HG02623 (cell line): Measurements from ENCODE around the gene TSPYL6.
A peak's percentile ranks its signal among the peaks of the same experiment; 100 is the strongest.
"Not testable (repeated sequence)": the region's sequence is repeated elsewhere in the genome, so short reads cannot be mapped to it uniquely, and the experiment has no call there.

Experiments
- ATAC-seq: cut with Tn5 transposase; IDR thresholded peaks from one replicate; pipeline ENCODE4 v1.9.1; 2021; ENCODE audit warnings: moderate library complexity; ENCODE audit not compliant: unreplicated experiment

The TSPYL6 gene

DNA sequence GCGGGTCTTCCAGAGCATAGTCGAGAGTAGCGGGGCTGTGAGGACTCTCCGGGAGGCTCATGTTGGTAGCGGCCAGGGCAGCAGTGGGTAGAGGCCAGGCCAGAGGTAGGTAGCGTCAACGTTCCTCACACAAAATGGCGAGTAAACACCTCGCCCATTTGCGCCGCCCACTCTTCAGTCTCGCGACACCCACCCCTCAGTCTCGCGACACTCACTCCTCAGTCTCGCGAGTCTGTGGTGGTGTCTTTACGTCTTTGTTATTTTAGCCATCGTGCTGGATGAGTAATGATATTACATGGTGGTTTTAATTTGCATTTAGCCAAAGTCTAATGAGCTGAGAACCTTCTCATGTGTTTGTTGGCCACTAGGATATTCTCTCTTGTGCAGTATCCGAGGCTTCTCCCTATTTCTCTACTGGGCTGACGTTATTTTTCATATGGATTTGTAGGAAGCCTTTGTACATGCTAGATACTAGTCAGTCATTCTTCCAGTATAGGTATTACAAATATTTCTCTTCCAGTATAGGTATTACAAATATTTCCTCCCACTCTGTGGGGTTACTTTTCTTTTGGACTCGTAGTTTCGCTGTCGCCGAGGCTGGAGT is at the start of gene TSPYL6:
Gene TSPYL6 (minus strand): TSS at position 139 of the 604 bp plus-strand sequence. CDS start 78 bp downstream, at position 61.
- ATAC-seq: no peak

DNA sequence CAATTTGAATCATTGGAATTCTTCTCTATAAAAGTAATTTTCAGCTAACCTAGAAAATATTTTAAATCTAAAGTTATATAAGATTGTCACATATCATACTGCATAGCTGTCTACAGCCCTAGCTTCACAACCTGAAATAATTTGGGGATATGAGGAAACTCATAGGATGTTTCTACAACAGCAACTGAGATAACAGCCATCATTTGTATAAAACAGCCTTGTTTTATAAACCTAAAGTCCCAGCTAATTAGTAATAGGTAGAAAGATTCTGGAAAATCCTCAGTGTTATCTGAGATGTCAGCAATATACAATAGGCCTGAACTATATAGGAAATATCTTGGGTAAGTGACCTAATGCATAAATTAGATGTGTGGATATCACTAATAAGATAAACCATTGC is 47.6 kb upstream of the TSPYL6 start:
- ATAC-seq: no peak

DNA sequence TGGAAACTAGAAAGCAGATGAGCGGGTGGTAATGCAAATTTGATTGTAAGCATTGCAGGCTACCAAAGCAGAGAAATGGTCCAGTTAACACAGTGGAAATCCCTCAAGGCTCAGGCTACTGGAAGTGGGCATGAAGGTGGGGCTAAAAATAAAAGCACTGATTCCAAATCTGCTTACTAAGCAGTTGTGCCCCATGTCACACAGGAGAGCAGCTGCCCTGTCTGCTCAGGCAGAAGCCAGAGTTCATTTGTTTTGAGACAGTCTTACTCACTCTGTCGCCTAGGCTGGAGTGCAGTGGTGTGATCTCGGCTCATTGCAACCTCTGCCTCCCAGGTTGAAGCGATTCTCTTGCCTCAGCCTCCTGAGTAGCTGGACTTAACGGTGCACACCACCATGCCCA is 42.5 kb upstream of the TSPYL6 start:
- no peak for ATAC-seq

DNA sequence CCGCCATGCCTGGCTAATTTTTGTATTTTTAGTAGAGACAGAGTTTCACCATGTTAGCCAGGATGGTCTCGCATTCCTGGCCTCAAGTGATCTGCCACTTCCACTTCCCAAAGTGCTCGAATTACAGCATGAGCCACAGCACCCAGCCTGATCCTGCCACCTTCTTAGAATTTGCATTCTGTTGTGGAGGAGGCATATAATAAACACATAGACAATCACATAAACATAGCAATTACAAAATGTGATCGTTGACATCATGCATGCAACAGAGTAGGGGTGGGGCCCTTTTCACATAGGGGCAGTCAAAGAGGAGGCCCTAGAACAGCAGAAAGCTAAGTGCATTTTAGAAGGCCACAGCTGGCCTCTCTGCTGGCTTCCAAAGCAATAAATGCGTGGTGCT is 39.9 kb upstream of the TSPYL6 start:
- no peak for ATAC-seq

DNA sequence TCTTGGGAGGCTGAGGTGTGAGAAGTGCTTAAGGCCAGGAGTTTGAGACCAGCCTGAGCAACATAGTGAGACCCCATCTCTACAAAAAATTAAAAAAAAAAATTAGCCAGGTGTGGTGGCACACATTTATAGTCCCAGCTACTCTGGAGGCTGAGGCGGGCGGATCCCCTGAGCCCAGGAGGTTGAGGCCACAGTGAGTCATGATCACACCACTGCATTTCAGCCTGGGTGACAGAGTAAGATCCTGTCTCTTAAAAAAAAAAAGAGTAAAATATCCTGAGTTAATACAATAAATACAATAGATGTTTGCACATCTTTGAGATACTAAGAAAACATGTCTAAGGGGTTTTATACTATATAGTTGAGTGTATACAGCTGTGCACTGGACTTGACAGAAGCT is 38.6 kb upstream of the TSPYL6 start:
- not testable (repeated sequence) for ATAC-seq

DNA sequence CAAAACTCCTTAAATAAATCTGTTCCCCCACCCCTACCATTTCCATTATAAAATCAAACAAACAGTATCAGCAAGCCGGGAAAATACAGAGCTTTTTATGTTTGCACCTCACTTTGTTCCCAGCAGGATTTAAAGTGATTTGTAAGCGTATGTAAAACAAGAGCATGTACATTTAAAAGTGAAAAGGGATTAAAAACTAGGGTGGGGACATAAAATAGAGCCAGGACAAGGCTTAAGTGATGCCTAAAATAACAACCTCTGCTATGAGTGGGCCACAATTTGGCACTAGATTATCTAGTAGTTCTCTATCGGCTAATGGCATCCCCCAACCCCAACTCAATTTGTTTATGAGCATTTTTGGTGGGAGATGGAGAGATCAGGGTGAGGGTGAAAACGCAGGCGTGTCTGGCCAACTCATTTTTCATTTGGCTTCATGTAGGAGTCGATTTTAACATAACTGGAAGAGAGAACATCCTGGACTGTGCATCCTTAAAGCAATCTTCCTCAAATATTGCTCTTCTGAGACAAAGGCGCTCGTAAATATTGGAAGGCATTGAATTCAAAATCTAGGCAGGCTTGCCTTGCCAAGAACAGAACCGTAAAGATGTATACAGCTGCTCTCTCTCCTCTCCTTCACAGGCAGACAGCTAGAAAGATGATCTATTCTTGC is 34.5 kb upstream of the TSPYL6 start:
- ATAC-seq: no peak

- no peak for ATAC-seq
Observed at GRCh38 chr2:54289917-54290316, 33.9 kb upstream of the TSPYL6 start.

DNA sequence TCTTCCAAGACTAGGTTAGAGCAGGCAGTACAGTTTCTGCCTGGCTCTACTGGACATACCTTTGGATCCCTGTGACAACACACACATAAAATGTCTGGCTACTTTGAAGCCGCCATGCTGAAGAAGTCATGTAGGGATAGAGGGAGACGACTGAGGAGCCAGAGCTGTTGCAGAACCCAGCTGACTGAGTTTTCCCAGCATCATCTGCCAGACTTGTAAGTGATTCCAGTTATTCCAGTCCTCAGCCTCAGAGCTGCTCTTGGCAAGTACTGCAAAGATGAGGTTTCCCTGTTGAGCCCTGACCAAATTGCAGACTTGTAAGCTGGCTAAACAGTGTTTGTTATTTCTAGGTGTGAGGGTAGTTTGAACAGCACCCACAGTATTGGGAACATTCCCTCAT is 31.5 kb upstream of the TSPYL6 start:
- ATAC-seq: no peak

- no peak for ATAC-seq
Observed at GRCh38 chr2:54285451-54285850, 29.4 kb upstream of the TSPYL6 start.

DNA sequence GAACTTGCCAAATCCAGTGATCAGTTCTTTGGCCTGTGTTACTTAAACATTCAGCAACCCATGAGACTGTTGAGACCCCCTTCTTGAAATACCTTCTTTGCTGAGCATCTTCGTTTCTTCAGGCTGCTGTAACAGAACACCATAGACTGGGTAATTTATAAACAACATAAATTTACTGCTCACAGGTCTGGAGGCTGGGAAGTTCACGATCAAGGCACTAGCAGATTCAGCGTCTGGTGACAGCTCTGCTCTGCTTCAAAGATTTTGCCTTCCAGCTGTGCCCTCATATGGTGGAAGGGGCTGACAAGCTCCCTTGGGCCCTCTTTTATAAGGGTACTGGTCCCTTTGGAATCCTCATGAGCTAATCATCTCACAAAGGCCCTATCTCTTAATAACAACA is 28.8 kb upstream of the TSPYL6 start:
- ATAC-seq: no peak

DNA sequence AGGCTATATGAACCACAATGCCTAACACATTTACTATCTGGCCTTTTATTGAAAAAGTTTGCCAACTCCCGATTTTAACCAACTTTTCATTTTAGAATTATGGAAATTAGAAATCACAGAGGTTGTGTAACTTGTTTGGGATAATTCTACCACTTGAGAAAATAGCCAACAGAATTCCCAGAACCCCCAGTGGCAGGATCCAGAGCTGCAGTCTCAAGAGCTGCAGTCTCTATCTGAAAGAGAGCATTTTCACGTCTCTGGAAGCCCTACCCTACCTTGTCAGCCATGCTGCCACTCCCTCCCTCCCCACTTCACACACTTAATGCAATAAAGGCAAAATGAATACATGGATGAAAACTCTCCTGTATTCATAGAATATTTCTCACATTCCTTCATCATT is 23.4 kb upstream of the TSPYL6 start:
- ATAC-seq: no peak

GRCh38 chr2:54275541-54275940 is 19.5 kb upstream of the TSPYL6 start:
- ATAC-seq: no peak

DNA sequence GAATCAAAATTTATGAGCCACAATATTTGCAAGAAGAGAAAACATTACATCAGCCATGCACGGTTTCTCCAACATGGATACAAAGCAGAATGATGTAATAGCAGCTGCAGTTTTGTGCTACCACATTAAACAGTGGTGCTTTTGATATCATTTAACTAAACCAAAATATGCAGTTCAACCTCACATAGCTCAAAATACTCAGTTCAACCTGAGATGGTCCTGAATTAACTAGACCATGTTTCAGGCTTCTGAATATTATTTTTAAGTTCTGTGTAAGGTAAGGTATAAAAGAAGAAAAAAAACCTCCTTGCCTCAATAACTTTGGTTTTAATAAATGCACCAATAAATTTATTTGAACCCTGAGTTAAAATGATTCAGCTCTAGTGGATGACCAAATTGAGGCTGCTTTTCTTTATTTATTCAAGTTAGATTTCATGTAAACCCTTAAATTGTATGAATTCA is 18.8 kb upstream of the TSPYL6 start:
- no peak for ATAC-seq

DNA sequence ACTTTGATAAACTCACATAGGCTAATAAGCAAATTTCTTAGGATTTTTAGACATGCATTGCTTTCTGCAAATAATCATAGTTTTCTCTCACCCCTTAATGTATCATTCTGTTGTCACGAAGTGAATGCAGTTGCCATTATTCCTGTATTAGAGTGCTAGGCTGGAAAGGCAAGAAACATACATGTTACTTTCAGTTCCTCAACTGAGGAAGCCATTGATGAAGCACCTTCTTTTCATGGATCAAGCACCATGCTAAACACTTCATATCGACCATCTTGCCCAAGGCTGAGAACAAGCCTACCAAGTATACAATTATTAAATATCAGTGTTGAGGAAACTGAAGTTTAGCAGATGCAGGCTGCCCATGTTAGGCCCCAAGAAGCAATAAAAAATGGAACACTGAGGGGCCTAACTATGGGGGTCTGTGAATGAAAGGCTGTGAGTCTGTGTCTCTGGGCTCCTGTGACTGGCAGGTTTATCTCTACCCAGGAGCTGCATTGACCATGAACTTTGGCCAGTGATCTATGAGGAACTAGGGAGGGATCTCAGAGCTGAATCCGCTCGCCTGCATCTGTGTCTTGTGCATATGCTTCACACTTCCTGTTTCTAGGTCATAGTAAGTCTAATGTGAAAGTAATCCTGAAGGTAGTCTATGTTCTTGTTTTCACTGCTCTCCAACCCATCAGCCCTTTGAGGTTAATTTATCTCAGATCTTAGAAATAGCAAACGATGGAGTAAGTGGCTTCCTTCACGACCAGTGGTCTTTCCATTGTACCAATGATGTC is 16.0 kb upstream of the TSPYL6 start:
- ATAC-seq: peak; percentile 90

DNA sequence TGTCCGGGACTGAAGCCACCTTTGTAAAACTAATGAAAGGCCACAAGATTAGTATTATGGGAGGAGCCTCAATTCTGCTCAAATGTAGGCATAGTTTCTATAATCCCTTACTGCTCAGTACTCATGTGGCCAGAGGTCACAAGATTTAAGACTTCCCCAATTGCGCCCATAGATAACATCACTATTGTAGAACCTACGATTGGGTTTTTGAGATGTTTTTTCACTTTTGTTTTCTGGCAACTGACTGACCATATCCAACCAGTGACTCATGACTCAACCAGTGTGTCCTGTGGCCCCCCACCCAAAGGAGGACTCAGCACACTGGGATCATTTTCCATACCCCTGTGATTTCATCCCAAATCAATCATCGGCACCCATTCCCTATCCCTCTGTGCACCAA is 15.2 kb upstream of the TSPYL6 start:
- ATAC-seq: no peak

- ATAC-seq: no peak
Observed at GRCh38 chr2:54267577-54267976, 11.5 kb upstream of the TSPYL6 start.

DNA sequence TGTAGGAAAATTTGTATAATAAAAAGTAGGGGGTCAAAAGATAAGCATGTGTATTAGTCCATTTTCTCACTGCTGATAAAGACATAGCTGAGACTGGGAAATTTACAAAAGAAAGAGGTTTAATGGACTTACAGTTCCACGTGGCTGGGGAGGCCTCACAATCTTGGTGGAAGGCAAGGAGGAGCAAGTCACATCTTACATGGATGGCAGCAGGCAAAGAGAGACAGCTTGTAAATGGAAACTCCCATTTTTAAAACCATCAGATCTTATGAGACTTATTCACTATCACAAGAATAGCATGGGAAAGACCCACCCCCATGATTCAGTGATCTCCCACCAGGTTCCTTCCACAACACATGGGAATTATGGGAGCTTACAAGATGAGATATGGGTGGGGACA is 9.1 kb upstream of the TSPYL6 start:
- not testable (repeated sequence) for ATAC-seq

DNA sequence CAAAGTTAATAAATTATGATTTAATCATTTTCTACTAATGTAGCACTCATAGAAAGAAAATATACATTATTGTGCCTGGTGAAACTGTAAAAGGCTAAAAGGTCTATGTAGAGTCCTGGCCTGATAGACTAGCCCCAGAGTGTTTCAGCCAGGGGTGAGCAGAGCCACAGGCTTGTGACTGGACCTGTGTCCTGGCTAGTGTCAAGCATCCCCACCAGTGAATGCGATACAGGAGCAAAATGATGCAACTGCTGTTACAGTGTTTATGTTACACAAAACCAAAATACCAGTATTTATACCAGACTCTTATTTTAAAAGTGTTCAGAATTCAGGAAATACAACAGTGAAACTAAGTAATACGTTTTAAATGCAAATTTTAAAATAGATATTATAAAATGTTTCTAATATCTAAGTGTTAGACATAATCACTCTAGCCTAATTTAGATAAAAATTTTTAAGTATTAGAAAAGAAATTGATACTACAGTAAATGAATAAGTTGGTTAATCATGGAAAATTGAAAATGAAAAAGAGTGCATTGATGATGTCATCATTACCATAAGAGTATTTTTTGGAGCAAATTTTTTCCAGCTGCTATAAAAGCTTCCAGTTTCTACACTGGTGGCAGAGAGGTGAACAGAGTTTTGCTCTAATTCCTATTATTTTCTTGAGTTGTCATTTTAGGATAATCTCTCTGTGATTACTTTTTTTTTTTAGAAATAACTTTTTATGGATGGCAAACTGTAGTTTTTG is 6.2 kb upstream of the TSPYL6 start:
- no peak for ATAC-seq

GRCh38 chr2:54261537-54261936 is 5.5 kb upstream of the TSPYL6 start:
- ATAC-seq: no peak

DNA sequence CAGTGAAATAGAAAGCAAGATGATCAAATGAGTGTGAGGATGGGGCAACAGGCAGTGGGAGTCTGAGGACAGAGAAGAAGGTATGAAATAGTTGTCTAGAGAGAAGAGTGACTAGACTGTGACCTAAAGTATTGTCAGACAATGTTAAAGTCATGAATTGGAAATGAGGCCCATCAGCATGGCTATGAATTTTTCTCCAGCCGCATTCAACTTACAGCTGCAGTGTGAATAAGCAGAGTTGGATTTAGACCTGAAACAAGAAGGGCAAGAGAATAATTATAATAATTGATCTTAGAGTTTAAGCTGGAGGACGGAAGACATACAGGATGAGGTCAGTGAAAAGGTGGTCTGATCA is 4.2 kb upstream of the TSPYL6 start:
- ATAC-seq: no peak
